GM12874 (cell line): ENCODE data around the gene MSX1.

Experiments used
- TF ChIP-seq, protein P1 (sequence below): IDR thresholded peaks from 2 replicates; pipeline ENCODE4 v1.5.1; 2011; ENCODE audit warnings: low read depth, mild to moderate bottlenecking, control low read depth, low read length, moderate library complexity; ENCODE audit not compliant: insufficient read depth

The MSX1 gene

DNA sequence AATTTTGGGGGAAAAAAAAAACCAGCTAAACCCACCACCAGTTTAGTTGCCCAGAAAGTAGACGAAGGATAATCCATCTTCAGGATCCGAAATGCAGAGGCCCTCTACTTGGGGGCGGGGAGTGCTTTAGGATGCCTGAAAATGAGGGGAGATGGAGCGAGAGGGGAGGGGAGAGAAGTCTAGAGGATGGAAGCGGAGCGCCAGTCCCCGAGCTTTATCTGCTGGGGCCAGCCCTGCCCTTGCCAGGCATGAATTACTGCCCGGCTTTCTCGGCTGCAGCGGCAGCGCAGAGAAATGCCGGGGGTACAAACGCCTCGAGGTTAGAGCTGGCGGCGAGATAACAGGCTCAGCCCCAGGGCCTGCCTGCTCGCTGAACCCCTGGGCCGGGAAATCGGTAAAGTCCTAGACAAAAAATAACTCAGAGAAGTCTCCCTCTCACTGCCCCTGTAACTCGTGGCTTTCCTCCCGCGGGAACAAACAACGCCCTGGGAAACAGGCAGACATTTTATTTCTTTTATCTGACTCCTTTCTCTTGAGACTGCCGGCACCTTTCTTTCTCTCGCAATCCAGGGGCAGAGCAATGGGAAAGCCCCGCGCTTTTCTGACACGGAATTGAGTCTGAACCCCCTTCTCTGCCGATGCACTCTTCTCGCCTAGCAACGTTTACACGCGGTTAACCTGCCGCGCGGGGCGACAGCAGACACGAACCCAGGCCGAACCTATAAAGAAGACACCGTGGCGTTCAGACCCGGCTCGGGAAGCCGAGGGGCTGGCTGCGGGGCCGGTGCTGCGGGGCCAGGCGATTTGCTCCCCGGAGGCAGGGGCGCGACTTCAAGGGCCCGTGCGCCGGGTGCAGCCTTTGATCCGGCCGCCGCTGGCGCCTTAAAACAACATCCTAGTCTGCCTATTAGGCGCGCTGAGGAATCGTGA is 3.1 kb upstream of the MSX1 start:
- TF ChIP-seq, protein P1, sequence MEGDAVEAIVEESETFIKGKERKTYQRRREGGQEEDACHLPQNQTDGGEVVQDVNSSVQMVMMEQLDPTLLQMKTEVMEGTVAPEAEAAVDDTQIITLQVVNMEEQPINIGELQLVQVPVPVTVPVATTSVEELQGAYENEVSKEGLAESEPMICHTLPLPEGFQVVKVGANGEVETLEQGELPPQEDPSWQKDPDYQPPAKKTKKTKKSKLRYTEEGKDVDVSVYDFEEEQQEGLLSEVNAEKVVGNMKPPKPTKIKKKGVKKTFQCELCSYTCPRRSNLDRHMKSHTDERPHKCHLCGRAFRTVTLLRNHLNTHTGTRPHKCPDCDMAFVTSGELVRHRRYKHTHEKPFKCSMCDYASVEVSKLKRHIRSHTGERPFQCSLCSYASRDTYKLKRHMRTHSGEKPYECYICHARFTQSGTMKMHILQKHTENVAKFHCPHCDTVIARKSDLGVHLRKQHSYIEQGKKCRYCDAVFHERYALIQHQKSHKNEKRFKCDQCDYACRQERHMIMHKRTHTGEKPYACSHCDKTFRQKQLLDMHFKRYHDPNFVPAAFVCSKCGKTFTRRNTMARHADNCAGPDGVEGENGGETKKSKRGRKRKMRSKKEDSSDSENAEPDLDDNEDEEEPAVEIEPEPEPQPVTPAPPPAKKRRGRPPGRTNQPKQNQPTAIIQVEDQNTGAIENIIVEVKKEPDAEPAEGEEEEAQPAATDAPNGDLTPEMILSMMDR = no peak

DNA sequence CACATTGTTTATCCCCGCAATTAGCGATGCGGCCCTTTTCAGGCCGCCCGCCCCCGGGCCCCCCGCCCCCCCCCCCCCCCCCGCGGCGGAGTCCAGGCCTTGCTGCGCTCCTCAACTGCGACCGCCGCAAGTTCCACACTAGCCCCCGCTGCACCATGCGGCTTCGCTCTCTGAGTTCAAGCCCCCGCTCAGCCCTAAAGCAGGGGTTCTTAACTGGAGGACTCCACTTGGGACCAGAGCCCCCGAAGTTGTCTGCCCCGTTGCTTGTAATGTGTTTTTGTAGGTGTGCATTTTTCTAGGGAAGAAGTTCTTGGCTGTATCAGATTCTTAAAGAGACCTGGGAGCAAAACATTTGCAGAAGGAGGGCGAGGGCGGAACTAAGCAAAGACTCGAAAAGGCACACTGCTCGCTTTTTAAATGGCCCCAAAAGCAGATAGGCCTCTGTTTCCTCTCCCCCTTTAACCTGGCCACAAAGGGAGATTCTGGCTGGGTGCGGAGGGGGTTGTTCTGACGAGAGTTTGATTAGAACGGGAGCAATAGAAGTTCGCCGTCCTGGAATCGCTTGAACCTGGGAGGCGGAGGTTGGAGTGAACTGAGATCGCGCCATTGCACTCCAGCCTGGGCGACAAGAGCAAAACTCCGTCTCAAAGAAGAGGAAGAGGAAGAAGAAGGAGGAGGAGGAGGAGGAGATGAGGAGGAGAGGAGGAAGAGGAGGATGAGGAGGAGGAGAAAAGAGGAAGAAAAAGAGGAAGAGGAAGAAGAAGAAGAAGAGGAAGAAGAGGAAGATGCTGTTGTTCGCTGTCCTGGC is 2.3 kb upstream of the MSX1 start:
- TF ChIP-seq, protein P1 = no peak

DNA sequence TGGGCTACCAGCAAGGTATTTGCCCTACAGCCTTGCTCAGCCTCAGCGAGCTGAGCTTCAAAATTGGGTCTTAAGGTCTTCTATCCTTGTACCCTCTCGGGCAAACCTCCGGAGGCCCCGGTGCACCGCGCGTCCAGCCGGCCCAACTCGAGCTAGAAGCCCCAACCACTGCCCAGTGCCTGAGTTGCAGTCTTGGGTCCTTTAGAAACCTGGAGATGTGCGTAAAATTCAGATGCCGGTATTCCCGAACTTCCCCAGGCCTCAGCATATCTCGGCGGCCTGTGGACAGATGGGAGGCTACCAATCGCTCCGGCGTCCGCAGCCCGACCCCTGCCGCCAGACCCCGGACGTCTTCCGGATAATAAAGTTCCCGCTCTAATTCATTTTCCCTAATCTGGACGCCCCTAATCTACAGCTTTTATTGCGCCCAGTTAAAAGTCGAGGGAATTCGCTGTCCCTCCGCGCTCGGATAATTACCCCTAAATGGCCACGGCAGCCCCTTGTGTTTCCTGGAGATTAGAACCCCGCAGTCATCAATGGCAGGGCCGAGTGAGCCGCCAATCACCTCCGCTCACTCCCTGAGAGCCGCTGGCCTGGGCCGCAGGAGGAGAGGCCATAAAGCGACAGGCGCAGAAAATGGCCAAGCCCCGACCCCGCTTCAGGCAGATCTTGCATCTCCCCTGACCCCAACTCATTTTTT is 1.5 kb upstream of the MSX1 start:
- TF ChIP-seq, protein P1 = no peak

DNA sequence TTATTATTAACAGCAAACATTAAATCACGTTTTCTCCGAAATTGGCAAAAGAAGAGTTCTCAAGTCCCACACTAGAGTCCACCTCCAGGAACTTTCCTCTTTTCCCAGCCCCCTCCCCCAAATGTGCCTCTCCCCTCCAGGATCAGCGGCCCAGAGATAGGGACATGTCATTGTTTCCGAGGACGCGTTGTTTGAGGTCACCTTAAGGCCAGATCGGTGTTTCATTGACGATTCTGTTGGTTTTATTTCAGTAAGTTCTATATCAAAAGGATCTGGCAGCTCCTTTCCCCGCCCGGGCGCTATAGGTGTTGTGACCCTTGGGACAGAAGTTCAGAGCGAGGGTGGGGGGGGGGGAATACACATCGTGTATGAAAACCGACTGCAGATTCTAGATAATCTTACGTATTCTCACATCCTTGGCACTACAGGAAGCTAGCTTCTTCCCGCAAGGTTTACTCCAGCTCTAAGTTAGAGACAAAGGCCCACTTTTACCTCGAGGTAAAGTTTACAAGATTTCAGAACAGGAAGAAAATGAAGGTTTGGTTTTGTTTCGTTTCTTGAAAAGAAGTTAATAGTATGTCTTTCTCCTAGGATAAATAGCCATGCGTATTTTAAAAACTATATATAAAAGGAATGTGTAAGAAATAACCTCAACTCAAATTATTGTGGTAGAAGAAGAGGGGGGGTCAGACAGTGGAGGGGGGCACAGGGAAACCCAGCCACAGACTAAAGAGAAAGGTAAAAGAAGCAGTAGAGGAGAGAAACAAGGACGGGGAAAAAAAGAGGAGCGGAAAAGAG is 739 bp upstream of the MSX1 start:
- TF ChIP-seq, protein P1 = no peak

DNA sequence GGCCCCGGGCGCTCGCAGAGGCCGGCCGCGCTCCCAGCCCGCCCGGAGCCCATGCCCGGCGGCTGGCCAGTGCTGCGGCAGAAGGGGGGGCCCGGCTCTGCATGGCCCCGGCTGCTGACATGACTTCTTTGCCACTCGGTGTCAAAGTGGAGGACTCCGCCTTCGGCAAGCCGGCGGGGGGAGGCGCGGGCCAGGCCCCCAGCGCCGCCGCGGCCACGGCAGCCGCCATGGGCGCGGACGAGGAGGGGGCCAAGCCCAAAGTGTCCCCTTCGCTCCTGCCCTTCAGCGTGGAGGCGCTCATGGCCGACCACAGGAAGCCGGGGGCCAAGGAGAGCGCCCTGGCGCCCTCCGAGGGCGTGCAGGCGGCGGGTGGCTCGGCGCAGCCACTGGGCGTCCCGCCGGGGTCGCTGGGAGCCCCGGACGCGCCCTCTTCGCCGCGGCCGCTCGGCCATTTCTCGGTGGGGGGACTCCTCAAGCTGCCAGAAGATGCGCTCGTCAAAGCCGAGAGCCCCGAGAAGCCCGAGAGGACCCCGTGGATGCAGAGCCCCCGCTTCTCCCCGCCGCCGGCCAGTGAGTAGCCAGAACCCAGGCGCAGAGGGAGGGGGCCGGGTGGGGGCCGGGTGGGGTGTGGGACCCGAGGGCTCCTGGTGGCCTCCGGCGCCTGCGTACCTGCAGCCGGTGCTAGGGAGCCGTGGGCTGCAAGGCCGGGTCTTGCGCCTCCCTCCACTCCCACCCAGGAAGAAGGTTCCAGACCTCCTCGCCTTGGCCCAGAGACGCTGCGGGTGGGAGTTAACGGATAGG is 534 bp downstream of the MSX1 start:
- TF ChIP-seq, protein P1 = no peak

DNA sequence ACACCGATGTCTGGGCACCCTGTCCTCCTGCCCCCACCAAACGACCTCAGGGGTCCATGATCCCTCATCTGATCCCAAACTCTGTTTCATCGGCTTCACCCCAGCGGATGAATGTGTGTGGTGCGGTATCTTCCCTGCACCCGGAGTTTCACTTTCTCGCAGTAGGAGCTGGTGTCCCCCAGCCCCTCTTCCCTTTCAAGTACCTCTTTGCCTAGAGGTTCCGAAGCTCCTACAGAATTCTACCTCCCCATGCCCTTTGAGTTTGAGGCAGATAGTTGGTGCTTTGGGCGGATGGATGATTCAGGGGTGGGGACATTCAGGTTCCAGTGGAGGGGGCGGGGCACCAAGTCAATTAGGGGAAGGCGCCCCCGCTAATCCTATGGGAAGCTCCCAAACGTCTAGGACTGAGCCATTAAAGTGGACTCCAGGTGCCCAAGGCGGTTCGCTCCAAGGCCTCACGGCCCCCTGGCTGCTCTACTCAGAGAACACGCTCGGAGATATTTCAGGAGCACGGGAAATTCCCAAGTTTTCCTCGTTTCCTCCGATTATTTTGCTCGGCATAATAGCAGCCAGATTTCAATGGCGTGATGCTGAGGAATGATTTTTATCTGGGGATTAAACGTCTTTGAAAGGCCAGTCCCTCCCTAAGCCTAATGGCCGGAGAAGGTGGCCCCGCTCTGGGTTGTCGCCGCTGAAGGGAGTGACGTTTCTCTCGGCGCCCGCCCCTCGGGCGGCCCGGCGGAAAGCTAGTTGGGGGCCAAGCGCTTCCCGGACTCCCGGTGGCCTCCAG is 1.3 kb downstream of the MSX1 start:
- TF ChIP-seq, protein P1 = no peak
